PC-3 (cell line): ENCODE measurements around the gene ZMYM4. TPM values are rescaled to one million over a fixed set of nuclear protein-coding genes. Genes with fewer than 3 reads are reported as not detected.

ENCODE experiments used
- ATAC-seq: fragments of 200-7000 bp; cut with Tn5 transposase; 2 replicates; pipeline ENCODE4 v1.9.1; 2020; ENCODE audit warnings: mild to moderate bottlenecking, moderate library complexity
- BruUV-seq: library from RNA; stranded (reverse); fragments of 400-500 nt; replicated peaks from 2 replicates; lab custom pipeline; 2021; lab: Mats Ljungman, UMichigan
- CTCF ChIA-PET: fragments of 300-600 bp; sonication (Branson Sonifier 250); formaldehyde crosslinking; loops from one replicate; lab custom pipeline; 2022; ENCODE audit warnings: antibody characterized with exemption; lab: Charles Lee
- POLR2A ChIA-PET: fragments of 300-600 bp; sonication (Branson Sonifier 250); formaldehyde crosslinking; loops from one replicate; lab custom pipeline; 2022; ENCODE audit warnings: antibody characterized with exemption; ENCODE audit not compliant: unreplicated experiment; lab: Charles Lee
- DNase-seq: peaks from one replicate; pipeline ENCODE4 v3.0.0-alpha.2; 2015
- H2AFZ ChIP-seq: fragments of 300-600 bp; sonication (generic); 2 replicates; pipeline ENCODE4 v1.6.0; 2016; ENCODE audit warnings: antibody characterized with exemption, low read length
- H3F3A ChIP-seq: fragments of 300-600 bp; sonication (generic); one replicate; pipeline ENCODE4 v1.6.0; 2017; ENCODE audit warnings: antibody characterized with exemption, low read length, control low read depth, mild to moderate bottlenecking; ENCODE audit not compliant: unreplicated experiment
- H3K27ac ChIP-seq: fragments of 300-600 bp; sonication (generic); 2 replicates; pipeline ENCODE4 v1.5.1; 2016; ENCODE audit warnings: mild to moderate bottlenecking, low read length
- H3K27me3 ChIP-seq: fragments of 300-600 bp; sonication (generic); 2 replicates; pipeline ENCODE4 v1.6.1; 2016; ENCODE audit warnings: low read length, mixed read lengths
- H3K36me3 ChIP-seq: fragments of 300-600 bp; sonication (generic); 2 replicates; pipeline ENCODE4 v1.6.1; 2016; ENCODE audit warnings: low read depth, mixed run types, low read length, mixed read lengths
- H3K4me1 ChIP-seq: fragments of 300-600 bp; sonication (generic); 2 replicates; pipeline ENCODE4 v1.5.1; 2016; ENCODE audit warnings: low read length; ENCODE audit not compliant: insufficient read depth
- H3K4me2 ChIP-seq: fragments of 300-600 bp; sonication (generic); 2 replicates; pipeline ENCODE4 v1.6.0; 2016; ENCODE audit warnings: low read length
- H3K4me3 ChIP-seq: fragments of 300-600 bp; sonication (generic); 2 replicates; pipeline ENCODE4 v1.5.1; 2016; ENCODE audit warnings: mild to moderate bottlenecking, low read length, mixed read lengths
- H3K79me2 ChIP-seq: fragments of 300-600 bp; sonication (generic); 2 replicates; pipeline ENCODE4 v1.6.1; 2017; ENCODE audit warnings: low read length, mixed read lengths
- H3K9ac ChIP-seq: fragments of 300-600 bp; sonication (generic); 2 replicates; pipeline ENCODE4 v1.6.0; 2016; ENCODE audit warnings: mild to moderate bottlenecking, low read length
- H3K9me2 ChIP-seq: fragments of 300-600 bp; sonication (generic); replicated peaks from 2 replicates; pipeline ENCODE4 v1.6.1; 2016; ENCODE audit warnings: mixed run types, low read length, mixed read lengths
- H3K9me3 ChIP-seq: fragments of 300-600 bp; sonication (generic); 2 replicates; pipeline ENCODE4 v1.6.1; 2016; ENCODE audit warnings: low read length, mixed read lengths
- H4K20me1 ChIP-seq: fragments of 300-600 bp; sonication (generic); 2 replicates; pipeline ENCODE4 v1.6.1; 2016; ENCODE audit warnings: low read length, mixed read lengths
- EZH2 ChIP-seq: fragments of 300-600 bp; sonication (generic); IDR thresholded peaks from one replicate; pipeline ENCODE4 v1.6.1; 2017; ENCODE audit warnings: antibody characterized with exemption, mild to moderate bottlenecking, low read length; ENCODE audit not compliant: unreplicated experiment
- EZH2phosphoT487 ChIP-seq: fragments of 300-600 bp; sonication (generic); IDR thresholded peaks from 2 replicates; pipeline ENCODE4 v1.6.1; 2018; ENCODE audit warnings: mild to moderate bottlenecking, antibody characterized with exemption, low read length, borderline replicate concordance
- intact Hi-C: fragments of 100-400 bp; cut with micrococcal nuclease; formaldehyde crosslinking; loops from 2 replicates; pipeline ENCODE4 v1.9.0; 2023
- total RNA-seq: library from RNA; depleted of rRNA; stranded (reverse); fragments of >200 nt; gene quantifications from 2 replicates; pipeline ENCODE4 v1.2.3, GENCODE V29; 2014
- TF ChIP-seq, protein P1 (sequence below): fragments of 300-600 bp; sonication (generic); conservative IDR thresholded peaks from 2 replicates; pipeline ENCODE4 v1.5.1; 2017; ENCODE audit warnings: antibody characterized with exemption, low read depth, mild to moderate bottlenecking, low read length

ZMYM4 gene
- total RNA-seq, 1 experiment from 2014 or later: 28.5 TPM

DNA sequence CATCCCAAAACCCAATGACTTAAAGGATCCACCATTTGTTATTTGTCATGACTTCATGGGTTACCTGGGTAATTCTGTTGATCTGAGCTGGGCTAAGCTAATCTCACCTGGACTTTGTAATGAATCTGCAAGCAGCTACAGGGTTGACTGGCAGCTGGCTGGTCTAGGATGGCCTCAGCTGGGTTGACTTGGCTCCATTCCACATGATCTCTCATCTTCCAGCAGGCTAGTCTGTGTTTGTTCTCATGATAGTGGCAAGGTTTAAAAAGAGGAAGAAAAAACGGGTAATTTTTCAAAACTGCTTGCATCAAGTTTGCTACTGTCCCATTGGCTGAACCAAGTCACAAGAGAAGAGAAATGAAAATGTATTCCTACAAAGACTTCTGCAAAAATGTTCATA lies 24.8 kb upstream of the ZMYM4 start:
- Histone ChIP-seq H3K9ac (no peak overlapping the region), H3K27ac (no peak overlapping the region), H3K27me3 (no peaks in the 10 kb centered on the region), H3K9me3 (no peaks in the 10 kb centered on the region), H3K4me2 (no peak overlapping the region), H3F3A (no peaks in the 10 kb centered on the region), H2AFZ (no peak overlapping the region), H3K9me2 (no peaks in the 10 kb centered on the region), H3K79me2 (no peaks in the 10 kb centered on the region), H4K20me1 (no peaks in the 10 kb centered on the region), H3K4me1 (no peaks in the 10 kb centered on the region), H3K36me3 (no peaks in the 10 kb centered on the region), H3K4me3 (no peak overlapping the region)
- DNase-seq (peak; percentile 6), ATAC-seq (no peak)
- intact Hi-C loops: no loop called here
- TF ChIP-seq EZH2 (no peak), EZH2phosphoT487 (no peak)
- TF ChIP-seq, protein P1, sequence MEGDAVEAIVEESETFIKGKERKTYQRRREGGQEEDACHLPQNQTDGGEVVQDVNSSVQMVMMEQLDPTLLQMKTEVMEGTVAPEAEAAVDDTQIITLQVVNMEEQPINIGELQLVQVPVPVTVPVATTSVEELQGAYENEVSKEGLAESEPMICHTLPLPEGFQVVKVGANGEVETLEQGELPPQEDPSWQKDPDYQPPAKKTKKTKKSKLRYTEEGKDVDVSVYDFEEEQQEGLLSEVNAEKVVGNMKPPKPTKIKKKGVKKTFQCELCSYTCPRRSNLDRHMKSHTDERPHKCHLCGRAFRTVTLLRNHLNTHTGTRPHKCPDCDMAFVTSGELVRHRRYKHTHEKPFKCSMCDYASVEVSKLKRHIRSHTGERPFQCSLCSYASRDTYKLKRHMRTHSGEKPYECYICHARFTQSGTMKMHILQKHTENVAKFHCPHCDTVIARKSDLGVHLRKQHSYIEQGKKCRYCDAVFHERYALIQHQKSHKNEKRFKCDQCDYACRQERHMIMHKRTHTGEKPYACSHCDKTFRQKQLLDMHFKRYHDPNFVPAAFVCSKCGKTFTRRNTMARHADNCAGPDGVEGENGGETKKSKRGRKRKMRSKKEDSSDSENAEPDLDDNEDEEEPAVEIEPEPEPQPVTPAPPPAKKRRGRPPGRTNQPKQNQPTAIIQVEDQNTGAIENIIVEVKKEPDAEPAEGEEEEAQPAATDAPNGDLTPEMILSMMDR: no peak
- POLR2A ChIA-PET: no interaction called here
- CTCF ChIA-PET: no interaction called here
- no TSS peak for BruUV-seq

DNA sequence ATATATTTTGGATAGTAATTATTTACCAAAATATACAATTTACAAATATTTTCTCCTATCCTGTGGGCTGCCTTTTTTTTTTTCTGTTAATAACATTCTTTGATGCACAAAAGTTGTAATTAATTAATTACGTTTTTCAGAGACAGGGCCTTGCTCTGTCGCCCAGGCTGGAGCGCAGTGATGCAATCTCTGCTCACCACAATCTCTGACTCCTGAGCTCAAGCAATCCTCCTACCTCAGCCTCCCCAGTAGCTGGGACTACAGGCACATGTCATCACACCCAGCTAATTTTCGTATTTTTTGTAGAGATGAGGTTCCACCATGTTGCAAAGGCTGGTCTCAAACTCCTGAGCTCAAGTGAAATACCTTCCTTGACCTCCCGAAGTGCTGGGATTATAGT lies 21.3 kb upstream of the ZMYM4 start:
- Histone ChIP-seq H3F3A (no peaks in the 10 kb centered on the region), H3K9me2 (no peaks in the 10 kb centered on the region), H3K36me3 (no peaks in the 10 kb centered on the region), H3K27ac (no peak overlapping the region), H3K4me3 (no peak overlapping the region), H3K79me2 (no peaks in the 10 kb centered on the region), H3K9me3 (no peaks in the 10 kb centered on the region), H3K9ac (no peak overlapping the region), H2AFZ (no peak overlapping the region), H3K4me1 (no peaks in the 10 kb centered on the region), H3K27me3 (no peaks in the 10 kb centered on the region), H4K20me1 (no peaks in the 10 kb centered on the region), H3K4me2 (no peak overlapping the region)
- POLR2A ChIA-PET: interaction anchor here (0.7 kb wide), 1 partner anchor 10 kb away, joined by 13 read pairs; no protein-coding TSS in a partner anchor
- BruUV-seq: no TSS peak
- DNase-seq (no peak), ATAC-seq (no peak)
- intact Hi-C loops: no loop called here
- CTCF ChIA-PET: no interaction called here
- TF ChIP-seq EZH2 (no peak), EZH2phosphoT487 (no peak)
- TF ChIP-seq, protein P1: no peak

DNA sequence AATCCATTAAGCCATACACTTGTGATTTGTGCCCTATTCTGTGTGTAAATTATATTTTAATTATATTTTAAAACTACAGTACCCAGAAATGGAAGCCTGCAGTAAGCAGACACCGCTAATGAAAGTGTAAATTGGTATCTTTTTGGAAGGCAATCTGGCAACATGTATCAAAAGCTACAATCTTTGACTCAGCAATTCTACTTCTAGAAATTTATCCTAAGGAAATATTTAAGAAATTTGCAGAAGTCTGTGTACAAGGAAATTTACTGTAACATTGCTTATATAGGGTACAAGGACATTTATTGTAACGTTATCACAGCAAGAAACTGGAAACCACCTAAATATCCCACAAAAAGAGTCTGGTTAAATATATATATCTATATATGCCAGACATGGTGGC lies 14.6 kb upstream of the ZMYM4 start:
- no peak overlapping the region for H3K4me2 ChIP-seq
- no TSS peak for BruUV-seq
- TF ChIP-seq, protein P1: no peak
- TF ChIP-seq EZH2phosphoT487: no peak
- no peak for TF ChIP-seq EZH2
- H3K79me2 ChIP-seq: no peaks in the 10 kb centered on the region
- no peaks in the 10 kb centered on the region for H3F3A ChIP-seq
- ATAC-seq (no peak), DNase-seq (no peak)
- no peak overlapping the region for H3K27ac ChIP-seq
- no peaks in the 10 kb centered on the region for H3K4me1 ChIP-seq
- CTCF ChIA-PET: no interaction called here
- no peaks in the 10 kb centered on the region for H3K9me2 ChIP-seq
- H2AFZ ChIP-seq: no peak overlapping the region
- intact Hi-C loops: no loop called here
- H3K27me3 ChIP-seq: no peaks in the 10 kb centered on the region
- no peak overlapping the region for H3K4me3 ChIP-seq
- no peaks in the 10 kb centered on the region for H4K20me1 ChIP-seq
- POLR2A ChIA-PET: no interaction called here
- H3K9ac ChIP-seq: no peak overlapping the region
- H3K36me3 ChIP-seq: no peaks in the 10 kb centered on the region
- no peaks in the 10 kb centered on the region for H3K9me3 ChIP-seq
